Measurements from ENCODE around the gene CLTCL1. TPM values are rescaled to one million over a fixed set of nuclear protein-coding genes. Genes with fewer than 3 reads are reported as not detected.

CLTCL1 gene
- total RNA-seq, 1 donor from 2014 or later: 4.3 TPM

DNA sequence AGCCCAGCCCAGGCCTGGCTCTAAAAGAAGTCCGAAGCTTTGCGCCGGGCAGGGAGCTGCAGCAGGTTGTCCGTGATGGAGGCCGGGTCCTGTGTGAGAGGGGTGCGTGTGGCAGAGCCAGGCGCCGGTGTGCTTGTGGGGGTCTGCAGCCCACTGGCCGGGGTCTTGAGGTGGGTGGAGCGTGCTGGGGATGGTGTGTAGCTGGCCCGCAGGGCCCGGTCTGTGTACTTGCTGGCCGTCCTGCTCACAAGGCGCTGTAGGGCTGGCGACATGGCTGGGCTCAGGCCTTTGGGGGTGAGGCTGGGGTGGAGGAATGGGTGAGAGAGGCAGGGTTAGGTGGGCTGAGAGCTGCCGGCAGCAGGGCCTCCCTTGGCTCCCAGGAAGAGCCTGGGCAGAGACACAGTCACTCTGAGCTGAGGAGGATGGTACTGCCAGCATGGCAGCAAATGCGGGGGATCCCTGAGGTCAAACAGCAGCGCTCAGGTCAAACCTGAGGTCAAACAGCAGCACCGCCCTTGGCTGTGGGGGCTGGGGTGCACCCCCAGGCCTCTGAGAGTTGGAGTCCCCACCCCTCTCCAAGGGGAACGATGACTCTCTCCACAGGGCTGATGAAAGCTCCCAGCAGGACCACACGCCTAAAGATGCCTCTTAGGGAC, 157.2 kb downstream of the CLTCL1 start:
- H3K4me3 ChIP-seq (ENCODE audit: low read depth, low read length): no peak overlapping the region
- no peak for DNase-seq (ENCODE audit: low read depth)
- TF ChIP-seq CTCF (conservative IDR thresholded peaks at IDR 0.05; ENCODE audit: low read depth, low read length): no peak

GRCh38 chr22:19133561-19133960, 158.0 kb downstream of the CLTCL1 start:
- TF ChIP-seq CTCF (conservative IDR thresholded peaks at IDR 0.05; ENCODE audit: low read depth, low read length): no peak
- H3K4me3 ChIP-seq (ENCODE audit: low read depth, low read length): no peak overlapping the region
- DNase-seq (ENCODE audit: low read depth): no peak

GRCh38 chr22:19132693-19133400, 158.7 kb downstream of the CLTCL1 start:
- H3K4me3 ChIP-seq (ENCODE audit: low read depth, low read length): no peak overlapping the region
- DNase-seq (ENCODE audit: low read depth): no peak
- TF ChIP-seq CTCF (conservative IDR thresholded peaks at IDR 0.05; ENCODE audit: low read depth, low read length): no peak

DNA sequence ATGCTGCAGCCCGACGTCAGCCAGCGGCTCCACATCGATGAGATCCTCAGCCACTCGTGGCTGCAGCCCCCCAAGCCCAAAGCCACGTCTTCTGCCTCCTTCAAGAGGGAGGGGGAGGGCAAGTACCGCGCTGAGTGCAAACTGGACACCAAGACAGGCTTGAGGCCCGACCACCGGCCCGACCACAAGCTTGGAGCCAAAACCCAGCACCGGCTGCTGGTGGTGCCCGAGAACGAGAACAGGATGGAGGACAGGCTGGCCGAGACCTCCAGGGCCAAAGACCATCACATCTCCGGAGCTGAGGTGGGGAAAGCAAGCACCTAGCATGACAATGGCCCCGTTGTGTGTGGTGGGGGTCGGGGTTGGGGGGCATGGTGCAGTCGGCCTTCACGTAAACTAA, 159.4 kb downstream of the CLTCL1 start:
- no peak for DNase-seq (ENCODE audit: low read depth)
- TF ChIP-seq CTCF (conservative IDR thresholded peaks at IDR 0.05; ENCODE audit: low read depth, low read length): no peak
- H3K4me3 ChIP-seq (ENCODE audit: low read depth, low read length): no peak overlapping the region

DNA sequence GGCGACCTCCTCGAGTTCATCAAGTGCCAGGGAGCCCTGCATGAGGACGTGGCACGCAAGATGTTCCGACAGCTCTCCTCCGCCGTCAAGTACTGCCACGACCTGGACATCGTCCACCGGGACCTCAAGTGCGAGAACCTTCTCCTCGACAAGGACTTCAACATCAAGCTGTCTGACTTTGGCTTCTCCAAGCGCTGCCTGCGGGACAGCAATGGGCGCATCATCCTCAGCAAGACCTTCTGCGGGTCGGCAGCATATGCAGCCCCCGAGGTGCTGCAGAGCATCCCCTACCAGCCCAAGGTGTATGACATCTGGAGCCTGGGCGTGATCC, 159.9 kb downstream of the CLTCL1 start:
- no peak overlapping the region for H3K4me3 ChIP-seq (ENCODE audit: low read depth, low read length)
- no peak for TF ChIP-seq CTCF (conservative IDR thresholded peaks at IDR 0.05; ENCODE audit: low read depth, low read length)
- DNase-seq (ENCODE audit: low read depth): no peak

GRCh38 chr22:19130959-19131684, 160.4 kb downstream of the CLTCL1 start, which contains the start of gene TSSK2:
Gene TSSK2 (plus strand): TSS chr22:19131308. CDS start chr22:19131400, 92 bp downstream.
- no peak within 1 kb of the TSS for H3K4me3 ChIP-seq (ENCODE audit: low read depth, low read length)
- DNase-seq (ENCODE audit: low read depth): no peak
- TF ChIP-seq CTCF (conservative IDR thresholded peaks at IDR 0.05; ENCODE audit: low read depth, low read length): no peak
